ENCODE measurements around the gene CFD.

CFD gene

GRCh38 chr19:911197-912033 is 52.0 kb downstream of the CFD start:
- no peak overlapping the region for H3K27ac ChIP-seq (ENCODE audit: low read depth, low read length)
- no peaks in the 10 kb centered on the region for H3K9me3 ChIP-seq (ENCODE audit: control insufficient read depth in 5 of 5, low read length in 5 of 5)
- H3K4me3 ChIP-seq (ENCODE audit: low read depth in 1 of 5, low read length in 5 of 5) = no peak overlapping the region
- H3K27me3 ChIP-seq (ENCODE audit: control insufficient read depth in 5 of 5, insufficient read depth in 4 of 5, low read length in 5 of 5) = no peaks in the 10 kb centered on the region
- peaks cover 2 to 19% (median 4%) of the 10 kb centered on the region in 5 donors for H3K4me1 ChIP-seq (ENCODE audit: control insufficient read depth in 5 of 5, insufficient read depth in 5 of 5, low read length in 5 of 5)
- H3K36me3 ChIP-seq (ENCODE audit: control insufficient read depth in 5 of 5, insufficient read depth in 5 of 5, low read length in 5 of 5) = no peaks in the 10 kb centered on the region
- H3K9ac ChIP-seq (ENCODE audit: low read length in 5 of 5) = no peak overlapping the region

- peaks cover 2 to 7% (median 4%) of the 10 kb centered on the region in 5 donors for H3K27me3 ChIP-seq (ENCODE audit: control insufficient read depth in 5 of 5, insufficient read depth in 4 of 5, low read length in 5 of 5)
- H3K36me3 ChIP-seq (ENCODE audit: control insufficient read depth in 5 of 5, insufficient read depth in 5 of 5, low read length in 5 of 5) = no peaks in the 10 kb centered on the region
- H3K9ac ChIP-seq (ENCODE audit: low read length in 5 of 5) = peak overlapping the region in 4 of 5 donors; percentile 59 to 79 (median 66)
- no peaks in the 10 kb centered on the region for H3K9me3 ChIP-seq (ENCODE audit: control insufficient read depth in 5 of 5, low read length in 5 of 5)
- H3K4me3 ChIP-seq (ENCODE audit: low read depth in 1 of 5, low read length in 5 of 5) = peak overlapping the region; percentile 64 to 77 (median 70)
- peaks cover 2 to 22% (median 11%) of the 10 kb centered on the region in 5 donors for H3K4me1 ChIP-seq (ENCODE audit: control insufficient read depth in 5 of 5, insufficient read depth in 5 of 5, low read length in 5 of 5)
- peak overlapping the region; percentile 23 for H3K27ac ChIP-seq (ENCODE audit: low read depth, low read length)
These were observed 53.0 kb downstream of the CFD start for GRCh38 chr19:912181-913079.
